BLaER1 treated with 17β-estradiol and CSF1 and Interleukin-3, amounts not matched to agents 10 nM and 100 nM (cell line): ENCODE data around the gene OR51V1.
"Not testable (repeated sequence)": the region's sequence is repeated elsewhere in the genome, so short reads cannot be mapped to it uniquely, and the experiment has no call there.

Source experiments
- H3K27ac ChIP-seq, 11 experiments: shearing (Covaris generic); formaldehyde crosslinking; 2 replicates each; pipeline ENCODE4 v1.8.1; 2022
- H3K27me3 ChIP-seq, 11 experiments: shearing (Covaris generic); formaldehyde crosslinking; 2 replicates each; pipeline ENCODE4 v1.8.1; 2022
- H3K36me3 ChIP-seq, 11 experiments: shearing (Covaris generic); formaldehyde crosslinking; 2 replicates each; pipeline ENCODE4 v1.8.1; 2022
- H3K4me1 ChIP-seq, 10 experiments: shearing (Covaris generic); formaldehyde crosslinking; 2 replicates each; pipeline ENCODE4 v1.8.1; 2022
- H3K4me2 ChIP-seq, 11 experiments: shearing (Covaris generic); formaldehyde crosslinking; 2 replicates each; pipeline ENCODE4 v1.8.1; 2022
- H3K4me3 ChIP-seq, 10 experiments: shearing (Covaris generic); formaldehyde crosslinking; 2 replicates each; pipeline ENCODE4 v1.8.1; 2022
- H3K9ac ChIP-seq, 11 experiments: shearing (Covaris generic); formaldehyde crosslinking; 2 replicates each; pipeline ENCODE4 v1.8.1; 2022
- H3K9me3 ChIP-seq, 11 experiments: shearing (Covaris generic); formaldehyde crosslinking; replicated peaks in 1 of 11; 2 replicates each; pipeline ENCODE4 v1.8.1; 2022
- H4K20me1 ChIP-seq, 11 experiments: shearing (Covaris generic); formaldehyde crosslinking; 2 replicates each; pipeline ENCODE4 v1.8.1; 2022
- Cebpa-rat ChIP-seq, 11 experiments: shearing (Covaris generic); IDR thresholded peaks; 2 replicates each; pipeline ENCODE4 v1.8.1; 2022

Gene OR51V1

DNA sequence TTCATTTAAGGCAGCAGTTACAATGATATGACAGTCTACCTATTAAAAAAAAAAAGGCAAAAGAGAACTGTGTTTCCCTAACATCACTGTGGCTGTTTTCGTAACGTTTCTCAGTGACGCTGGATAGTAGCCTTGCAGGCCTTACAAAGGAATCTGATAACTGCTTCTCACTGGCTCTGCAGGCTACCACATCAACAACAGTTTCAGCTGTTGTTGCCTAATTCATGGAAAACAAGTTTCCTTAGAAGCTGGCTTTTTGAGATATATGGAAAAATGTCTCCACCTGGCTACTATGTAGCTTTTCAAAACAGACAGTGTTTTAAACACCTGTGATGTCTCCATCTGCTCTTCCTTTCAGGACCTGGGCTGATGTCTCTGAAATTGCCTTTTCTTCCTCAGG is 3.8 kb downstream of the OR51V1 start:
- H3K4me3 ChIP-seq = no peak overlapping the region
- H3K4me1 ChIP-seq = peaks cover 0 to 10% (median 0%) of the 10 kb centered on the region in 10 experiments; a peak in 3 of 20 replicates
- H3K36me3 ChIP-seq = no peaks in the 10 kb centered on the region
- no peak overlapping the region for H3K27ac ChIP-seq
- H3K4me2 ChIP-seq = no peak overlapping the region
- H3K27me3 ChIP-seq = no peaks in the 10 kb centered on the region
- H4K20me1 ChIP-seq = no peaks in the 10 kb centered on the region
- no peak overlapping the region for H3K9ac ChIP-seq
- H3K9me3 ChIP-seq = peaks cover 0 to 11% (median 6%) of the 10 kb centered on the region in 11 experiments; a peak in 12 of 22 replicates
- no peak for TF ChIP-seq Cebpa-rat (IDR thresholded peaks at IDR 0.05)

DNA sequence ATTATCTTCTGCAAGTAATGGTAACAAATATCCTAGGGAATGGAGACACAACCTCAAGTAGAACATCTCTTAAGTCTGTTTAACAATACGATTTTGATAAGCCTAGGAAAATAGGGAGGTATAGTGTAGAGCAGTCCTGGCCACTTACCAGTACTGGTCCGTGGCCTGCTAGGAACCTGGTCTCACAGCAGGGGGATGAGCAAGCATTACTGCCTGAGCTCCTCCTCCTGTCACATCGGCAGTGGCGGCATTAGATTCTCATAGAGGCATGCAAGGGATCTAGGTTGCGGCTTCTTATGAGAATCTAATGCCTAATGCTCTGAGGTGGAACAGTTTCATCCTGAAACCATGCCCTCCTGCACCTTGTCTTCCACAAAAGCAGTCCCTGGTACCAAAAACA is 4.4 kb downstream of the OR51V1 start:
- Histone ChIP-seq H3K4me1 (peaks cover 0 to 10% (median 0%) of the 10 kb centered on the region in 10 experiments; a peak in 3 of 20 replicates), H3K27ac (no peak overlapping the region), H3K9me3 (peaks cover 0 to 11% (median 6%) of the 10 kb centered on the region in 11 experiments; a peak in 12 of 22 replicates), H3K4me2 (no peak overlapping the region), H3K4me3 (no peak overlapping the region), H3K9ac (no peak overlapping the region), H3K36me3 (no peaks in the 10 kb centered on the region), H3K27me3 (no peaks in the 10 kb centered on the region), H4K20me1 (no peaks in the 10 kb centered on the region)
- no peak for TF ChIP-seq Cebpa-rat (IDR thresholded peaks at IDR 0.05)

DNA sequence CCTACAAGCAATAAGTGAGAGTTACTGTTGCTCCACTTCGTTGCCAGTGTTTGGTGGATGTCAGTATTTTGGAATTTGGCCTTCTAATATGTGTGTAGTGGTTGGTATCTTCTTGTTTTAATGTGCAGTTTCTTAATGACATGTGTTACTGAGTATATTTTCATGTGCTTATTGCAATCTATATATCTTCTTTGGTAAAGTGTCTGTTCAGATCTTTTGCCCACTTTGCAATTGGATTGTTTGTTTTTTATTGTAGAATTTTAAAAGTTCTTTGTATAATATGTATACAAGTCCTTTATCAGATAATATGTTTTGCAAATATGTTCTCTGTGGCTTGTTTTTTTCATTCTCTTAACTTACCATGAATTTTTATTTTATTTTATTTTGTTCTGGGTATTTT is 7.7 kb downstream of the OR51V1 start:
- H3K9me3 ChIP-seq = peaks cover 5 to 20% (median 10%) of the 10 kb centered on the region in 11 experiments; a peak in 16 of 22 replicates
- no peak for TF ChIP-seq Cebpa-rat (IDR thresholded peaks at IDR 0.05)
- no peak overlapping the region for H3K27ac ChIP-seq
- no peak overlapping the region for H3K4me3 ChIP-seq
- H3K27me3 ChIP-seq = no peaks in the 10 kb centered on the region
- no peak overlapping the region for H3K9ac ChIP-seq
- no peaks in the 10 kb centered on the region for H4K20me1 ChIP-seq
- H3K4me1 ChIP-seq = peaks cover 0 to 8% (median 0%) of the 10 kb centered on the region in 10 experiments; a peak in 3 of 20 replicates
- no peaks in the 10 kb centered on the region for H3K36me3 ChIP-seq
- H3K4me2 ChIP-seq = no peak overlapping the region

DNA sequence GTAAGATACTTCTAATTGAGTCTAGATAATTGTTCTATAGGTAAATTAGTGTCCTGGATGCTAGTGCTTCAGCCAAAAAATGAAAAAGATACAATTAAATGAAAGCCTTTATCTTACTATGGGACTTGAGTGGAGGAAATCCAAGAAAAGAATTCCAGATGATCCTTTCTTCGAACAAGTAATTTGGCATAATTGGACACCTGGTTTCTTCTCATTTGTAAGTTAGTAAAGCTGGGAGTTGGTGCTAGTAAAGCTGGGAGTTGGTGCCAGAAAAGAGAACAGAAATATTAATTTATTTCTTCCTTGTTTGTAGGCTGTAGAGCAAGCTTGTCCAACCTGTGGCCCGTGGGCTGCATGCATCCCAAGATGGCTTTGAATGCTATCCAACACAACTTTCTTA is 12.3 kb downstream of the OR51V1 start:
- no peaks in the 10 kb centered on the region for H3K27me3 ChIP-seq
- H3K4me2 ChIP-seq = no peak overlapping the region
- H3K27ac ChIP-seq = no peak overlapping the region
- no peak overlapping the region for H3K9ac ChIP-seq
- H4K20me1 ChIP-seq = no peaks in the 10 kb centered on the region
- no peaks in the 10 kb centered on the region for H3K36me3 ChIP-seq
- H3K4me3 ChIP-seq = no peak overlapping the region
- H3K4me1 ChIP-seq = no peaks in the 10 kb centered on the region
- H3K9me3 ChIP-seq = peaks cover 0 to 12% (median 4%) of the 10 kb centered on the region in 11 experiments; a peak in 8 of 22 replicates
- TF ChIP-seq Cebpa-rat (IDR thresholded peaks at IDR 0.05) = no peak

DNA sequence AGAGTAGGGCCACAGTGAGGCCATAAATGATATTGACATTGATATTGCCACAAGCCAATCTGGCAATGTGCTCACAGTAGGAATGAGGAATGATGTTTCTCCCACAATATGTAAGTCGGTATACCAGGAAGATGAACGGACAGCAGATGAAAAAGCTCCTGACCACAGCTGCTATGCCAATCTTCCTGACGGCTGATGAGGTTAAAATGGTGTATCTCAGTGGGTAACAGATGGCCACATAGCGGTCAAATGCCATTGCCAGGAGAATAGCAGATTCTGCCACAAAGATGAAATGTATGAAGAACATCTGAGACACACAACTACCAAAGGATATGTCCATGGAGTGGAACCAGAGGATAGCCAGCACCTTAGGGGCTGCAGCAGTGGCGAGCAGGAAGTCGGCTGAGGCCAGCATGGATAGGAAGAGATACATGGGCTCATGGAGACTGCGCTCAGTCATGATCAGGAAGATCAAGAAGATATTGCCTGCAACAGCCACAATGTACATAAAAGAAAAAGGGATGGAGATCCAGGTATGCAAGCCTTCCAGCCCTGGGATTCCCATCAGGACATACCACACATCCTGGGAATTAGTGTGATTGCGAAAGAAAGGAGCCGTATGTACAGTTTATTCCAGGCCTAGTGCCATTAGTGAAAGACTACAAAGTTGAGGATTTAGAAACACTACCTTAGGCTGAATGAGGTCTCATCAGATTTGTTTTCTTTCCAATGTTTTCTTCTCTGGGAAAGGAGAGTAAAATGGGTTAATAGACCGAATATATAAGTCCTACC is 22.2 kb downstream of the OR51V1 start:
- peak in 2 of 11 experiments; percentile 16 to 59; a peak in 3 of 22 replicates for TF ChIP-seq Cebpa-rat (IDR thresholded peaks at IDR 0.05)
- H3K9ac ChIP-seq = no peak overlapping the region
- no peak overlapping the region for H3K4me2 ChIP-seq
- H3K9me3 ChIP-seq = no peaks in the 10 kb centered on the region
- H3K36me3 ChIP-seq = no peaks in the 10 kb centered on the region
- no peaks in the 10 kb centered on the region for H3K4me1 ChIP-seq
- H3K27ac ChIP-seq = no peak overlapping the region
- no peaks in the 10 kb centered on the region for H4K20me1 ChIP-seq
- H3K27me3 ChIP-seq = no peaks in the 10 kb centered on the region
- no peak overlapping the region for H3K4me3 ChIP-seq

DNA sequence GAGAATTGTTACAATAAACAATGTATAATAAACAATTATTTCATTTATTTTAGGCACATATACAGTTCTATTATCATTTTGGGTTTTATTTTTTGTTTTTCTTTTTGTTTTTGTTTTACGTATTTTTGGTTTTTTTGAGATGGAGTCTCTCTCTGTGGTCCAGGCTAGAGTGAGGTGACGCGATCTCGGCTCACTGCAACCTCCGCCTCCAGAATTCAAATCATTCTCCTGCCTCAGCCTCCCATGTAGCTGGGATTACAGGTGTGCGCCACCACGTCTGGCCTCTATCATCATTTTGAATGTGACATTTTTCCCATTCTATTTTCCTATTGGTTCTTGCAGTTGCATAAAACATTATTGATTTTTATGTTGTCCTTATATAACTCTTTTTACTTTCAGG is 25.5 kb downstream of the OR51V1 start:
- H4K20me1 ChIP-seq = no peaks in the 10 kb centered on the region
- no peak for TF ChIP-seq Cebpa-rat (IDR thresholded peaks at IDR 0.05)
- no peaks in the 10 kb centered on the region for H3K9me3 ChIP-seq
- H3K36me3 ChIP-seq = no peaks in the 10 kb centered on the region
- no peaks in the 10 kb centered on the region for H3K4me1 ChIP-seq
- no peak overlapping the region for H3K9ac ChIP-seq
- no peak overlapping the region for H3K4me2 ChIP-seq
- no peak overlapping the region for H3K27ac ChIP-seq
- no peak overlapping the region for H3K4me3 ChIP-seq
- no peaks in the 10 kb centered on the region for H3K27me3 ChIP-seq

DNA sequence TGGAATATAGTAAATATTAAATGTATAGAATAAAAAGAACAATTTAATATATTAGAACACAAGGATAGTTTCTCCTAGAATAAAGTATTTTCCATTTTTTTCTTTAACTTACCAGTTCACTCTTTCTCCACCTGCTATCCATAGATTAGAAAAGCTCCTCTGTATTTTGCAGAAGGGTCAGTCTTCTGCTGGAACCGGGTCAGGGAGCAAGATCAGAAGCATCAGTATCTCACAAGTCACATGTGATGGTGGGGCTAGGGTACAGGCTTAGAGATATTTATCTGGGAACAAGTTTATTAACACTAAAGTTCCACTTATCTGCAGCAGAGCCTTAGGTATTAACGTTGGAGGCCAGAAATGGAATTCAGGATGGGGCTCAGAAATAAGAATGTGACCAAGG is 28.6 kb downstream of the OR51V1 start:
- Histone ChIP-seq H3K4me3 (no peak overlapping the region), H3K36me3 (no peaks in the 10 kb centered on the region), H3K27ac (no peak overlapping the region), H3K9me3 (no peaks in the 10 kb centered on the region), H3K4me1 (peaks cover 0 to 12% (median 3%) of the 10 kb centered on the region in 10 experiments; a peak in 8 of 20 replicates), H3K27me3 (no peaks in the 10 kb centered on the region), H4K20me1 (no peaks in the 10 kb centered on the region), H3K9ac (no peak overlapping the region), H3K4me2 (no peak overlapping the region)
- TF ChIP-seq Cebpa-rat (IDR thresholded peaks at IDR 0.05) = no peak

DNA sequence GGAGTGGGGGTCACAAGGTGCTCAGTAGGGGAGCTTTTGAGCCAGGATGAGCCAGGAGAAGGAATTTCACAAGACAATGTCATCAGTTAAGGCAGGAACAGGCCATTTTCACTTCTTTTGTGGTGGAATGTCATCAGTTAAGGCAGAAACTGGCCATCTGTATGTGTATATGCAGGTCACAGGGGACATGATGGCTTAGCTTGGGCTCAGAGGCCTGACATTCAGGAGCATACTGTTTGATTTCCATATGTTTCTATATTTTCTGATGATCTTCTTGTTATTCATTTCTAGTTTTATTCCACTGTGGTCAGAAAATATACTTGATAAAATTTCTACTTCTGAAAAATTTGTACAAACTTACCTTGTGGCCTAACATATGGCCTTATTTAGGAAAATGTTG is 34.6 kb downstream of the OR51V1 start:
- H3K4me1 ChIP-seq = peaks cover 0 to 21% (median 4%) of the 10 kb centered on the region in 10 experiments; a peak in 8 of 20 replicates
- H3K36me3 ChIP-seq, H3K4me3 ChIP-seq, H3K27me3 ChIP-seq, H3K9ac ChIP-seq, H3K27ac ChIP-seq, H4K20me1 ChIP-seq, H3K9me3 ChIP-seq: not testable (repeated sequence)
- H3K4me2 ChIP-seq = peak overlapping the region in 2 of 11 experiments; percentile 37 to 45; a peak in 2 of 22 replicates

DNA sequence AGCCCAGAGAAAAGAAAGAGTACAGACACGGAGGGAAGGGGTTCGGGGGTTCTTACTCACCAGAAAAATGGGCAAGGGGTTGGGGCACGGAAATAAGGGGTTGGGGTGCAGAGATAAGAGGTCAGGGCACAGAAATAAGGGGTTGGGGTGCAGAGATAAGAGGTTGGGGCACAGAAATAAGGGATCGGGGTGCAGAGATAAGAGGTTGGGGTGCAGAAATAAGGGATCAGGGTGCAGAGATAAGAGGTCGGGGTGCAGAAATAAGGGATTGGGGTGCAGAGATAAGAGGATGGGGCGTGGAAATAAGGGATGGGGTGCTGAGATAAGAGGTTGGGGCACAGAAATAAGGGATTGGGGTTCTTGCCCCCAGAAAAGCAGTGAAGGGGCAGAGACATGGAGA is 35.7 kb downstream of the OR51V1 start:
- H3K27me3 ChIP-seq, H3K4me2 ChIP-seq: not testable (repeated sequence)

DNA sequence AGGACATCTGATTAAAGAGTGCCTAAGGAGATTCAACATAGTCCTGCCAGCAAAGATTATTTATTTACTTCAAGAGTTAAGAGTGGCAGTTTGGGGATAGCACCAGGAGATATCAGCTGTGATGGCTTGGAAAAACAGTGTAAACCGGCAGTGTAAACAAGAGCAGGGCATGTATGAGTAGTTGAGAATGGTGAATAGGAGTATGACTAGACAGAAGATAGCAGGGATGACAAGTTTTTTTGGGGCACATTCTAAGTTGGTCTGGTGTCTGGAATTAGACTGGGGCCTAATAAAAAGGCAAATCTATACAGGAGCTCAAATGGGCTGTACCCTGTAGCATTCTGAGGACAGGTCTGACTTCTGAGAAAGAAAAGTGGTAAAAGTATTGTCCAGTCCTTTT is 39.4 kb downstream of the OR51V1 start:
- H4K20me1 ChIP-seq = not testable (repeated sequence)

More for the DNA sequence above, 35.7 kb downstream of the OR51V1 start:
- H3K9ac ChIP-seq, H4K20me1 ChIP-seq, H3K9me3 ChIP-seq, H3K27ac ChIP-seq, H3K4me3 ChIP-seq, H3K36me3 ChIP-seq: not testable (repeated sequence)
- H3K4me1 ChIP-seq = peaks cover 0 to 21% (median 4%) of the 10 kb centered on the region in 10 experiments; a peak in 8 of 20 replicates

DNA sequence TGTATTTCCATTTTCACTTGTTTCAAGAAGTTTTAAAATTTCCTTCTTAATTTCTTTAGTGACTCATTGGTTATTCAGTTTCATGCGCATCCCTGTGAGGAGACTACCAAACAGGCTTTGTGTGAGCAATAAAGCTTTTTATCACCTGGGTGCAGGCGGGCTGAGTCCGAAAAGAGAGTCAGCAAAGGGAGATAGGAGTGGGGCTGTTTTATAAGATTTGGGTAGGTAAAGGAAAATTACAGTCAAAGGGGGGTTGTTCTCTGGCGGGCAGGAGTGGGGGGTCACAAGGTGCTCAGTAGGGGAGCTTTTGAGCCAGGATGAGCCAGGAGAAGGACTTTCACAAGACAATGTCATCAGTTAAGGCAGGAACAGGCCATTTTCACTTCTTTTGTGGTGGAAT is 40.3 kb downstream of the OR51V1 start:
- not testable (repeated sequence) for H3K4me2 ChIP-seq, H4K20me1 ChIP-seq, H3K4me3 ChIP-seq, H3K27me3 ChIP-seq, H3K27ac ChIP-seq, H3K36me3 ChIP-seq, H3K4me1 ChIP-seq, H3K9ac ChIP-seq, H3K9me3 ChIP-seq

More for the DNA sequence above, 39.4 kb downstream of the OR51V1 start:
- not testable (repeated sequence) for H3K27me3 ChIP-seq, H3K4me1 ChIP-seq, H3K27ac ChIP-seq, H3K36me3 ChIP-seq, H3K4me2 ChIP-seq, H3K9me3 ChIP-seq, H3K4me3 ChIP-seq, H3K9ac ChIP-seq
